ENCODE data around the gene CIB1.

The CIB1 gene

DNA sequence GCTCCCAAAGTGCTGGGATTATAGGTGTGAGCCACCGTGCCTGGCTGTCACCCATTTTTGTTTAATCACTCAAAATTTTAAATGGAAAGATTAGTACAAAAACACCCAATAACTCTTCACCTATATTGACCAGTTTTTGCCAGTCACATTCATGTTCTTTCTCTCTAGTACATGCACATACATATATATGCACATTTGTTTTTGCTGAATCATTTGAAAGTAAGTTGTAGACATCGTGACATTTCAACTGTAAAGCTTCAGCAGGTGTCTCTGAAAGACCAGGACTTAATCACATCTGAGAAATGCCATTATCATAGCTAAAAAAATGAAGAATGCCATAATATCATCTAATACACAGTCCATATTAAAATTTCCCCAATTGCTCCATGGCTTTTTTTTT is 39.1 kb downstream of the CIB1 start:
- Histone ChIP-seq H3K9ac (ENCODE audit: low read depth, low read length, poor library complexity, severe bottlenecking) (no peak overlapping the region), H4K20me1 (ENCODE audit: insufficient read depth, low read length, poor library complexity, severe bottlenecking) (no peaks in the 10 kb centered on the region), H3K4me1 (ENCODE audit: insufficient read depth, low read length, poor library complexity, severe bottlenecking) (peaks cover 47% of the 10 kb centered on the region), H3K36me3 (ENCODE audit: insufficient read depth, low read length) (no peaks in the 10 kb centered on the region), H3K27me3 (ENCODE audit: insufficient read depth, low read length, poor library complexity, severe bottlenecking) (no peaks in the 10 kb centered on the region), H3K9me2 (replicated peaks; ENCODE audit: low read depth, low read length) (no peaks in the 10 kb centered on the region), H2AFZ (ENCODE audit: low read length) (no peak overlapping the region), H3K4me2 (ENCODE audit: low read depth, low read length, poor library complexity, severe bottlenecking) (no peak overlapping the region), H3K4me3 (ENCODE audit: low read length, poor library complexity, severe bottlenecking) (no peak overlapping the region), H3K79me2 (ENCODE audit: insufficient read depth, low read length) (no peaks in the 10 kb centered on the region), H3K9me3 (ENCODE audit: insufficient read depth, low read depth, low read length) (no peaks in the 10 kb centered on the region), H3F3A (ENCODE audit: low read depth) (no peaks in the 10 kb centered on the region)
- TF ChIP-seq, protein P1, sequence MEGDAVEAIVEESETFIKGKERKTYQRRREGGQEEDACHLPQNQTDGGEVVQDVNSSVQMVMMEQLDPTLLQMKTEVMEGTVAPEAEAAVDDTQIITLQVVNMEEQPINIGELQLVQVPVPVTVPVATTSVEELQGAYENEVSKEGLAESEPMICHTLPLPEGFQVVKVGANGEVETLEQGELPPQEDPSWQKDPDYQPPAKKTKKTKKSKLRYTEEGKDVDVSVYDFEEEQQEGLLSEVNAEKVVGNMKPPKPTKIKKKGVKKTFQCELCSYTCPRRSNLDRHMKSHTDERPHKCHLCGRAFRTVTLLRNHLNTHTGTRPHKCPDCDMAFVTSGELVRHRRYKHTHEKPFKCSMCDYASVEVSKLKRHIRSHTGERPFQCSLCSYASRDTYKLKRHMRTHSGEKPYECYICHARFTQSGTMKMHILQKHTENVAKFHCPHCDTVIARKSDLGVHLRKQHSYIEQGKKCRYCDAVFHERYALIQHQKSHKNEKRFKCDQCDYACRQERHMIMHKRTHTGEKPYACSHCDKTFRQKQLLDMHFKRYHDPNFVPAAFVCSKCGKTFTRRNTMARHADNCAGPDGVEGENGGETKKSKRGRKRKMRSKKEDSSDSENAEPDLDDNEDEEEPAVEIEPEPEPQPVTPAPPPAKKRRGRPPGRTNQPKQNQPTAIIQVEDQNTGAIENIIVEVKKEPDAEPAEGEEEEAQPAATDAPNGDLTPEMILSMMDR (conservative IDR thresholded peaks at IDR 0.05; ENCODE audit: low read length), result no peak
- TF ChIP-seq EZH2phosphoT487 (IDR thresholded peaks at IDR 0.05; ENCODE audit: borderline replicate concordance), result no peak

DNA sequence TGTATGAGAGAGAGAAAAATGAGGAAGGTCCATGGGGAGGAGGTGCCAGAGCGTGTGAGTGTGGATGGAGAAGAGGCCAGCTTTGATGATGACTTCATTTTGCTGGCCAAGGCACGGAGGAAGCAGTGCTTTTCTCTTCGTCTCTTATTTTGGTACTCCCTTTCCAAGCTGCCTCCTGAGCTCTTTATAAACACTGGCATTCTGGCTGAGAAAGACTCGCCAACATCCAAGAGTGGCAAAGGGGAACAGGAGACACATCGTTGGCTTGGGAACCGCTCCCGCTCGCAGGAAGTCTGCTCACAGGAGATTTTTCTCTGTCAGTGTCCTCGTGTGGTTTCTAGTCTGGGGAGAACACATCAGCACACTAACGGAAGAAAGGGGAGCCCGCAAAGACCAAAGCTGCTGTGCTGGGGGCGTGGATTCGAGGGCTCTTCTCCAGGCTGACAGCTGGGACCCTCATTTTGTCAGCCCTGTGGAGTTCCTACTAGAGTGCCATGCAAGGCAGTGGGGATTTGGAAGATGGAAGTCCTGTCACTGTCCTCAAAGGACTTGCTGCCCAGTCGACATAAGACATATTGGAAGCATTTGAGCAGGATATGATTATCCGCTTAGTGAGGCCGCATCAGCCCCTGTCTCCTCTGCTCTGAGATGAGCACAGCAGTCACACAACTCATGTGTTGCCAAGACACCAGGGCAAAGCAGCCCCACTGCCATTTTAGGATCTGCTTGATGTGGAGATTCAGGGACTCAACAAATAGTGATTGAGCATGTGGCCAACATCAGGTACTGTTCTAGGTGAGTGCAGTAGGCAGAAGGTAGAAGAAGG is 40.6 kb downstream of the CIB1 start:
- H3F3A ChIP-seq (ENCODE audit: low read depth), result no peaks in the 10 kb centered on the region
- H3K9me2 ChIP-seq (replicated peaks; ENCODE audit: low read depth, low read length), result no peaks in the 10 kb centered on the region
- TF ChIP-seq, protein P1 (conservative IDR thresholded peaks at IDR 0.05; ENCODE audit: low read length), result no peak
- no peak for TF ChIP-seq EZH2phosphoT487 (IDR thresholded peaks at IDR 0.05; ENCODE audit: borderline replicate concordance)
- H3K4me3 ChIP-seq (ENCODE audit: low read length, poor library complexity, severe bottlenecking), result no peak overlapping the region
- H4K20me1 ChIP-seq (ENCODE audit: insufficient read depth, low read length, poor library complexity, severe bottlenecking), result no peaks in the 10 kb centered on the region
- H3K4me2 ChIP-seq (ENCODE audit: low read depth, low read length, poor library complexity, severe bottlenecking), result peak overlapping the region; percentile 60
- no peaks in the 10 kb centered on the region for H3K9me3 ChIP-seq (ENCODE audit: insufficient read depth, low read depth, low read length)
- H3K9ac ChIP-seq (ENCODE audit: low read depth, low read length, poor library complexity, severe bottlenecking), result peak overlapping the region; percentile 56
- no peaks in the 10 kb centered on the region for H3K79me2 ChIP-seq (ENCODE audit: insufficient read depth, low read length)
- no peaks in the 10 kb centered on the region for H3K27me3 ChIP-seq (ENCODE audit: insufficient read depth, low read length, poor library complexity, severe bottlenecking)
- no peak overlapping the region for H2AFZ ChIP-seq (ENCODE audit: low read length)
- H3K36me3 ChIP-seq (ENCODE audit: insufficient read depth, low read length), result no peaks in the 10 kb centered on the region
- H3K4me1 ChIP-seq (ENCODE audit: insufficient read depth, low read length, poor library complexity, severe bottlenecking), result peaks cover 44% of the 10 kb centered on the region

DNA sequence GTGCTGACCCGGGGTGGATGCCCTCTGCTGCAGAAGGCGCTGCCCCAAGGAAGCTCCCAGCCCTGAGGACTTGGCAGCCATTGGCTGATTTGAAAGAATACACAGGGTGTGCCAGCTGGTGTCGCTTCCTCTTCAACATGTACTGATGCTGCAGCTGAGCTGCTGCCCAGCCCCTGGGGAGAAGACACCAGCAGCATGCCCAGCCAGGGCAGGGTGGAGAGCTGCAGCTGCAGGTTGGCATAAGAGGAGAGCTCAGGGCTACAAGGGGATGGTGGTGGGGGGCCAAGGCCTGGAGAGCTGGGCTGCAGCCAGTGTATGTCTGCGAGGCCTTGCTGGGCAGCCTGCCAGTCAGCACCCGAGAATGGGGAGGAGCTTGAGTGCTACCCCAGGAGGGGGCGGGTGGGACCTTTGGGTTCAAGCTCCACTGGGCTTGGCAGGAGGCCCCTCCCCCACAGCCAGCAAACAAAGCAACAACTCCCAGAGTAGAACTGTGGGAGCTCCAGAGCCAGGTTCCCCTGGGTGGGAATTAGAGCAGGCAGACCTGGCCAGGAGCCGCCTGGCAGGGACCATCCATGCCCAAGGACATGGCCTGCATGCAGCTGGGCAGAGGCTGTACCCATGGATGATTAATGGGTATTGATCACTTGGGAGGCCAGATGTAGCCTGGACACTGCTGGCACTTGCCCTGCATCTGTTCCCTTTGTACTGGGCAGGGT is 41.8 kb downstream of the CIB1 start:
- Histone ChIP-seq H3K4me2 (ENCODE audit: low read depth, low read length, poor library complexity, severe bottlenecking) (peak overlapping the region; percentile 60), H3K9me3 (ENCODE audit: insufficient read depth, low read depth, low read length) (no peaks in the 10 kb centered on the region), H3K9me2 (replicated peaks; ENCODE audit: low read depth, low read length) (no peaks in the 10 kb centered on the region), H2AFZ (ENCODE audit: low read length) (peak overlapping the region; percentile 66), H3K36me3 (ENCODE audit: insufficient read depth, low read length) (no peaks in the 10 kb centered on the region), H3K4me3 (ENCODE audit: low read length, poor library complexity, severe bottlenecking) (peak overlapping the region; percentile 56), H4K20me1 (ENCODE audit: insufficient read depth, low read length, poor library complexity, severe bottlenecking) (no peaks in the 10 kb centered on the region), H3K4me1 (ENCODE audit: insufficient read depth, low read length, poor library complexity, severe bottlenecking) (peaks cover 43% of the 10 kb centered on the region), H3K27me3 (ENCODE audit: insufficient read depth, low read length, poor library complexity, severe bottlenecking) (no peaks in the 10 kb centered on the region), H3K9ac (ENCODE audit: low read depth, low read length, poor library complexity, severe bottlenecking) (peak overlapping the region; percentile 56), H3F3A (ENCODE audit: low read depth) (no peaks in the 10 kb centered on the region), H3K79me2 (ENCODE audit: insufficient read depth, low read length) (no peaks in the 10 kb centered on the region)
- no peak for TF ChIP-seq EZH2phosphoT487 (IDR thresholded peaks at IDR 0.05; ENCODE audit: borderline replicate concordance)
- TF ChIP-seq, protein P1 (conservative IDR thresholded peaks at IDR 0.05; ENCODE audit: low read length), result no peak
